ENCODE data around the gene CCDC197.

- TF ChIP-seq, protein P1, sequence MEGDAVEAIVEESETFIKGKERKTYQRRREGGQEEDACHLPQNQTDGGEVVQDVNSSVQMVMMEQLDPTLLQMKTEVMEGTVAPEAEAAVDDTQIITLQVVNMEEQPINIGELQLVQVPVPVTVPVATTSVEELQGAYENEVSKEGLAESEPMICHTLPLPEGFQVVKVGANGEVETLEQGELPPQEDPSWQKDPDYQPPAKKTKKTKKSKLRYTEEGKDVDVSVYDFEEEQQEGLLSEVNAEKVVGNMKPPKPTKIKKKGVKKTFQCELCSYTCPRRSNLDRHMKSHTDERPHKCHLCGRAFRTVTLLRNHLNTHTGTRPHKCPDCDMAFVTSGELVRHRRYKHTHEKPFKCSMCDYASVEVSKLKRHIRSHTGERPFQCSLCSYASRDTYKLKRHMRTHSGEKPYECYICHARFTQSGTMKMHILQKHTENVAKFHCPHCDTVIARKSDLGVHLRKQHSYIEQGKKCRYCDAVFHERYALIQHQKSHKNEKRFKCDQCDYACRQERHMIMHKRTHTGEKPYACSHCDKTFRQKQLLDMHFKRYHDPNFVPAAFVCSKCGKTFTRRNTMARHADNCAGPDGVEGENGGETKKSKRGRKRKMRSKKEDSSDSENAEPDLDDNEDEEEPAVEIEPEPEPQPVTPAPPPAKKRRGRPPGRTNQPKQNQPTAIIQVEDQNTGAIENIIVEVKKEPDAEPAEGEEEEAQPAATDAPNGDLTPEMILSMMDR (IDR thresholded peaks at IDR 0.05; ENCODE audit: low read depth, low read length), result no peak
- TF ChIP-seq POLR2A (IDR thresholded peaks at IDR 0.05; ENCODE audit: extremely low read depth, insufficient read length), result no peak
Observed at GRCh38 chr14:94048691-94049624, 51.9 kb downstream of the CCDC197 start.
